H1 (cell line): ENCODE results near the gene HTRA1. TPM values are rescaled to one million over a fixed set of nuclear protein-coding genes. Genes with fewer than 3 reads are reported as not detected.

Experiments used
- CBX5 ChIP-seq: fragments of 300-800, 300-1000 bp; sonication (generic); IDR thresholded peaks from 2 replicates; pipeline ENCODE4 v1.7.1; 2016; ENCODE audit warnings: antibody characterized with exemption, low read length, low read depth
- polyA plus RNA-seq, 7 experiments: library from polyadenylated mRNA; depleted of rRNA in 3 of 7; stranded (reverse) in 5 of 7; unstranded in 2 of 7; fragments of >200 nt in 5 of 7; fragments of 200-250 nt in 2 of 7; gene quantifications; 1 replicate in 5 of 7; 2 replicates in 1 of 7; 4 replicates in 1 of 7; pipeline versions ENCODE4 v1.2.1 to v1.2.3, GENCODE V29; 2011 to 2013; ENCODE audit warnings: missing spikeins in 2 of 7, mixed read lengths in 2 of 7
- total RNA-seq: library from RNA; stranded (reverse); fragmentation: NEBNext Ultra II Directional; extraction: Animal tissue kit (Norgen Biotek cat#: 25700); gene quantifications from 2 replicates; pipeline ENCODE4 v1.2.1, GENCODE V29; 2021

Gene HTRA1
- total and polyA plus RNA-seq, 2 of the 8 experiments (the other 6 are each of a cell fraction or from before 2014, with no cell fraction given), result 15.8 to 20.1 TPM

GRCh38 chr10:122519144-122519543 is 57.8 kb downstream of the HTRA1 start (continued):
- no peak for TF ChIP-seq CBX5
